HCT116 (cell line): ENCODE measurements around the gene PLEKHA6. TPM values are rescaled to one million over a fixed set of nuclear protein-coding genes. Genes with fewer than 3 reads are reported as not detected.

Experiments used
- ATAC-seq: fragments of 200-7000 bp; cut with Tn5 transposase; 2 replicates; pipeline ENCODE4 v1.9.1; 2020; ENCODE audit warnings: mild to moderate bottlenecking, moderate library complexity
- BruUV-seq: library from RNA; stranded (reverse); fragments of 400-500 nt; replicated peaks from 2 replicates; lab custom pipeline; 2021; lab: Mats Ljungman, UMichigan
- CTCF ChIA-PET: fragments of 300-600 bp; sonication (Branson Sonifier 250); formaldehyde crosslinking; loops from one replicate; lab custom pipeline; 2021; ENCODE audit warnings: antibody characterized with exemption; lab: Charles Lee
- POLR2A ChIA-PET: fragments of 300-600, 350-600 bp; sonication (Branson Sonifier 250); formaldehyde crosslinking; loops from one replicate; lab custom pipeline; 2021; ENCODE audit warnings: antibody characterized with exemption; lab: Charles Lee
- RAD21 ChIA-PET, 2 experiments: fragments of 300-600 bp; sonication (Branson Sonifier 250); formaldehyde crosslinking; loops; one replicate each; lab custom pipeline; 2023; ENCODE audit warnings: low total read pairs in 2 of 2; ENCODE audit not compliant: uncharacterized antibody in 2 of 2, unreplicated experiment in 2 of 2, low non-redundant PET in 1 of 2; lab: Charles Lee
- DNase-seq: peaks from one replicate; pipeline ENCODE4 v3.0.0-alpha.2; 2010; ENCODE audit warnings: low read depth, low spot score
- H2AFZ ChIP-seq: fragments of 200-600 bp; shearing (Covaris generic), sonication (generic); 2 replicates; pipeline ENCODE4 v1.6.1; 2017; ENCODE audit warnings: low read depth, mixed run types, mixed read lengths, antibody characterized with exemption, low read length; ENCODE audit not compliant: poor library complexity, severe bottlenecking
- H3K27ac ChIP-seq: 2 replicates; pipeline ENCODE4 v1.5.1; 2012; ENCODE audit warnings: low read depth, low read length
- H3K27me3 ChIP-seq: fragments of 200-600 bp; sonication (generic); 2 replicates; pipeline ENCODE4 v1.6.1; 2016; ENCODE audit warnings: mixed run types, low read length, mixed read lengths; ENCODE audit not compliant: insufficient read depth
- H3K36me3 ChIP-seq, 2 experiments: fragments of 200-500 bp in 1 of 2; fragments of 200-600 bp in 1 of 2; sonication (Bioruptor generic) in 1 of 2; sonication (generic) in 1 of 2; 2 replicates each; pipeline versions ENCODE4 v1.5.1 to v1.6.1; 2014 to 2016; ENCODE audit warnings: low read length in 2 of 2, inconsistent platforms in 1 of 2, mixed read lengths in 1 of 2, mixed run types in 1 of 2; ENCODE audit not compliant: insufficient read depth in 2 of 2, control insufficient read depth in 1 of 2
- H3K4me1 ChIP-seq, 2 experiments: fragments of 200-600 bp in 1 of 2; sonication (generic) in 1 of 2; 2 replicates each; pipeline versions ENCODE4 v1.5.1 to v1.6.1; 2012 to 2017; ENCODE audit warnings: low read length in 2 of 2, inconsistent platforms in 1 of 2, mild to moderate bottlenecking in 1 of 2, mixed read lengths in 1 of 2, mixed run types in 1 of 2, moderate library complexity in 1 of 2; ENCODE audit not compliant: insufficient read depth in 2 of 2, control insufficient read depth in 1 of 2
- H3K4me2 ChIP-seq: fragments of 200-600 bp; sonication (generic); 2 replicates; pipeline ENCODE4 v1.6.1; 2017; ENCODE audit warnings: mixed run types, low read length, mixed read lengths
- H3K4me3 ChIP-seq, 2 experiments: fragments of 200-600 bp in 1 of 2; sonication (generic) in 1 of 2; replicated peaks in 1 of 2; 2 replicates each; pipeline ENCODE4 v1.5.1; 2011 to 2016; ENCODE audit warnings: low read length in 2 of 2, control low read depth in 1 of 2, low read depth in 1 of 2, mild to moderate bottlenecking in 1 of 2, mixed read lengths in 1 of 2, mixed run types in 1 of 2
- H3K79me2 ChIP-seq: fragments of 200-600 bp; sonication (generic); 2 replicates; pipeline ENCODE4 v1.6.1; 2017; ENCODE audit warnings: mild to moderate bottlenecking, mixed run types, low read length, moderate library complexity, mixed read lengths; ENCODE audit not compliant: insufficient read depth
- H3K9ac ChIP-seq: fragments of 200-600 bp; sonication (generic); 2 replicates; pipeline ENCODE4 v1.6.1; 2016; ENCODE audit warnings: low read length, mixed read lengths
- H3K9me2 ChIP-seq: fragments of 200-600 bp; sonication (generic), shearing (Covaris generic); 2 replicates; pipeline ENCODE4 v1.6.1; 2017; ENCODE audit warnings: mixed run types, mild to moderate bottlenecking, moderate library complexity; ENCODE audit not compliant: insufficient read depth
- H3K9me3 ChIP-seq, 2 experiments: fragments of 200-500 bp in 1 of 2; fragments of 200-600 bp in 1 of 2; sonication (Bioruptor generic) in 1 of 2; sonication (generic) in 1 of 2; 2 replicates each; pipeline ENCODE4 v1.6.1; 2014 to 2017; ENCODE audit warnings: low read length in 2 of 2, mixed read lengths in 2 of 2, inconsistent platforms in 1 of 2, low read depth in 1 of 2, mild to moderate bottlenecking in 1 of 2, mixed run types in 1 of 2, moderate library complexity in 1 of 2; ENCODE audit not compliant: control insufficient read depth in 1 of 2, insufficient read depth in 1 of 2
- H4K20me1 ChIP-seq: fragments of 200-600 bp; sonication (generic), shearing (Covaris generic); 2 replicates; pipeline ENCODE4 v1.6.1; 2017; ENCODE audit warnings: mixed run types, mild to moderate bottlenecking, moderate library complexity; ENCODE audit not compliant: insufficient read depth
- CBX3 ChIP-seq: IDR thresholded peaks from 2 replicates; pipeline ENCODE4 v1.6.1; 2012; ENCODE audit warnings: low read depth
- CEBPB ChIP-seq: IDR thresholded peaks from 2 replicates; pipeline ENCODE4 v1.6.1; 2012; ENCODE audit warnings: low read depth
- EZH2 ChIP-seq: fragments of 200-600 bp; sonication (generic); IDR thresholded peaks from 2 replicates; pipeline ENCODE4 v1.6.1; 2017; ENCODE audit warnings: antibody characterized with exemption, mixed run types
- FOSL1 ChIP-seq: IDR thresholded peaks from 2 replicates; pipeline ENCODE4 v1.6.1; 2012; ENCODE audit warnings: low read depth
- JUND ChIP-seq: IDR thresholded peaks from 2 replicates; pipeline ENCODE4 v1.6.1; 2012
- POLR2A ChIP-seq: IDR thresholded peaks from 2 replicates; pipeline ENCODE4 v1.7.0; 2011; ENCODE audit warnings: borderline replicate concordance; ENCODE audit not compliant: insufficient read depth, insufficient read length; ENCODE audit errors: extremely low read depth
- RAD21 ChIP-seq: IDR thresholded peaks from 2 replicates; pipeline ENCODE4 v1.6.1; 2012; ENCODE audit warnings: low read depth, mild to moderate bottlenecking
- SP1 ChIP-seq: IDR thresholded peaks from 2 replicates; pipeline ENCODE4 v1.6.1; 2012; ENCODE audit warnings: low read depth
- SRF ChIP-seq: IDR thresholded peaks from 2 replicates; pipeline ENCODE4 v1.6.1; 2012; ENCODE audit warnings: low read depth
- TCF7L2 ChIP-seq: IDR thresholded peaks from 2 replicates; pipeline ENCODE4 v1.7.0; 2011; ENCODE audit warnings: borderline replicate concordance, inconsistent platforms; ENCODE audit not compliant: insufficient read depth, insufficient read length; ENCODE audit errors: extremely low read depth
- ZNF274 ChIP-seq: fragments of 200-500 bp; sonication (Bioruptor generic); IDR thresholded peaks from 2 replicates; pipeline ENCODE4 v1.6.1; 2014; ENCODE audit warnings: mild to moderate bottlenecking, low read depth, low read length, inconsistent platforms
- intact Hi-C: fragments of 100-400 bp; cut with micrococcal nuclease; formaldehyde crosslinking; loops from 2 replicates; pipeline ENCODE4 v1.10.0; 2022
- total RNA-seq: library from RNA; stranded (reverse); gene quantifications from one replicate; pipeline ENCODE4 v1.2.1, GENCODE V29; 2021; ENCODE audit not compliant: unreplicated experiment
- TF ChIP-seq, protein P1 (sequence below): IDR thresholded peaks from 2 replicates; pipeline ENCODE4 v1.6.1; 2011; ENCODE audit warnings: mild to moderate bottlenecking, low read length, moderate library complexity; ENCODE audit not compliant: insufficient replicate concordance; ENCODE audit errors: extremely low read depth
- TF ChIP-seq, protein P2 (sequence below): IDR thresholded peaks from 2 replicates; pipeline ENCODE4 v1.6.1; 2012

PLEKHA6 gene
- total RNA-seq, 1 experiment from 2014 or later = 13.1 TPM

DNA sequence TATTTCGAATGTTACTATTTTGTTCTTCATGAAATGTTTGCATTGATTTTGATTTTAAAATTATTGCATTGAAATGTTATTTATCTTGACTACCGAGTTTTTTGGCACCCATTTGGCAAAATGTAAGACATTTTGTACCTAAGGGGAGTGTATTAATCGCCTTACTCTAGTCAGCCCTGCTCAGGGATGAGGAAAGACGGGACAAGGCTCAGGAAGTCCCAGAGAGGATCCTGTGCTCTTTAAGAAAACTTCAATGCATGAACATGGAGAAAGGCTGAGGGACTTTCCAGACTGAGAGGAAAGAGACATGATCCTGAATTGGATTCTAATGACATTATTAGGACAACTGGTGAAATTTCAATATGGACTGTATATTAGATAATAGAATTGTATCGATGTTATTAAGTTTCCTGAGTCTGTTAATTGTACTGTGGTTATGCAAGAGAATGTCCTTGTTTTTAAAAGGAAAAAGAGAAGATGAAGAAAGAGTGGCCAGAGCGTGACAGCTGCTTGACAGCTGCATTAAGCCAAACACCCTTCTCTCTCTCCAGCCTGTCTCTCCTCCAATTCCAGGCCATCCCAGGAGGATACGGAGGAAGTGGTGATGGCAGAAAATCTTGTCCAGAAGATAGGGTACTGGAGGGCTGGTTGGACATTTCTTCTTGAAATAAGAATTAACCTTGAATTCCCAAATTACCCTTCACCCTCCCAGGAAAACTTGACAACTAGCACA, 66.0 kb downstream of the PLEKHA6 start:
- no TSS peak for BruUV-seq
- Histone ChIP-seq H3K4me3 (no peak overlapping the region), H3K79me2 (no peaks in the 10 kb centered on the region), H3K9ac (no peak overlapping the region), H3K9me3 (no peaks in the 10 kb centered on the region), H4K20me1 (no peaks in the 10 kb centered on the region), H3K27me3 (no peaks in the 10 kb centered on the region), H3K27ac (no peak overlapping the region), H3K36me3 (no peaks in the 10 kb centered on the region), H2AFZ (no peak overlapping the region), H3K9me2 (no peaks in the 10 kb centered on the region), H3K4me1 (peaks cover 2 to 31% of the 10 kb centered on the region in 2 experiments), H3K4me2 (peak overlapping the region; percentile 8)
- intact Hi-C loops = no loop called here
- TF ChIP-seq RAD21 (no peak), CEBPB (no peak), FOSL1 (no peak), SRF (no peak), CBX3 (no peak)
- TF ChIP-seq, protein P1, sequence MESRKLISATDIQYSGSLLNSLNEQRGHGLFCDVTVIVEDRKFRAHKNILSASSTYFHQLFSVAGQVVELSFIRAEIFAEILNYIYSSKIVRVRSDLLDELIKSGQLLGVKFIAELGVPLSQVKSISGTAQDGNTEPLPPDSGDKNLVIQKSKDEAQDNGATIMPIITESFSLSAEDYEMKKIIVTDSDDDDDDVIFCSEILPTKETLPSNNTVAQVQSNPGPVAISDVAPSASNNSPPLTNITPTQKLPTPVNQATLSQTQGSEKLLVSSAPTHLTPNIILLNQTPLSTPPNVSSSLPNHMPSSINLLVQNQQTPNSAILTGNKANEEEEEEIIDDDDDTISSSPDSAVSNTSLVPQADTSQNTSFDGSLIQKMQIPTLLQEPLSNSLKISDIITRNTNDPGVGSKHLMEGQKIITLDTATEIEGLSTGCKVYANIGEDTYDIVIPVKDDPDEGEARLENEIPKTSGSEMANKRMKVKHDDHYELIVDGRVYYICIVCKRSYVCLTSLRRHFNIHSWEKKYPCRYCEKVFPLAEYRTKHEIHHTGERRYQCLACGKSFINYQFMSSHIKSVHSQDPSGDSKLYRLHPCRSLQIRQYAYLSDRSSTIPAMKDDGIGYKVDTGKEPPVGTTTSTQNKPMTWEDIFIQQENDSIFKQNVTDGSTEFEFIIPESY = no peak
- CTCF ChIA-PET = no interaction called here
- ATAC-seq (no peak), DNase-seq (no peak)
- RAD21 ChIA-PET = no interaction called here
- POLR2A ChIA-PET = no interaction called here

DNA sequence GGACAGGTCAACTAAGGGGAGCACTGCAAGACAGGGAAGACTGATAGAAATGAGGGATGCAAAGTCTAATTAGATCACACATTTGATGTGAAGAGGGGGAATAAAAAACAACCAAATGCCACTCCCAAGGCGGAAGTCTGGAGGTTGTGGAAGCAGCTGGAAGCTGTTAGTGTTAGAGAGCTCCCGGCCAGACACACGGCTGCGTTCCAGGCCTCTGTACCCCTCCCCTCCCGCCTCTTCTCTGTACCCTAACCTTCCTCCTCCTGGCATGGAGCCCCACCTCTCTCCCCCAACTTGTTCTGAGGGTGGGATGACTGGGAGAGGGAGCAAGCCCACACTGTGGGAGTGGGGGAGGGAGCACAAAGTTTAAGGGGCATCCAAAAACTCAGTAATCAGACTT, 67.0 kb downstream of the PLEKHA6 start:
- ChIA-PET POLR2A (no interaction called here), CTCF (no interaction called here), RAD21 (no interaction called here)
- no peak overlapping the region for H3K4me2 ChIP-seq
- no peak overlapping the region for H3K4me3 ChIP-seq
- ATAC-seq (no peak), DNase-seq (no peak)
- intact Hi-C loops = no loop called here
- no peaks in the 10 kb centered on the region for H3K9me3 ChIP-seq
- no peaks in the 10 kb centered on the region for H4K20me1 ChIP-seq
- H3K9me2 ChIP-seq = no peaks in the 10 kb centered on the region
- peaks cover 11 to 41% of the 10 kb centered on the region in 2 experiments for H3K4me1 ChIP-seq
- H3K9ac ChIP-seq = no peak overlapping the region
- H3K79me2 ChIP-seq = no peaks in the 10 kb centered on the region
- no peaks in the 10 kb centered on the region for H3K27me3 ChIP-seq
- BruUV-seq = no TSS peak
- no peaks in the 10 kb centered on the region for H3K36me3 ChIP-seq
- H3K27ac ChIP-seq = no peak overlapping the region
- no peak for TF ChIP-seq CEBPB
- no peak for TF ChIP-seq EZH2
- TF ChIP-seq ZNF274 = no peak
- TF ChIP-seq, protein P1 = no peak
- TF ChIP-seq POLR2A = no peak
- TF ChIP-seq JUND = no peak
- TF ChIP-seq TCF7L2 = no peak
- TF ChIP-seq, protein P2, sequence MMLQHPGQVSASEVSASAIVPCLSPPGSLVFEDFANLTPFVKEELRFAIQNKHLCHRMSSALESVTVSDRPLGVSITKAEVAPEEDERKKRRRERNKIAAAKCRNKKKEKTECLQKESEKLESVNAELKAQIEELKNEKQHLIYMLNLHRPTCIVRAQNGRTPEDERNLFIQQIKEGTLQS = no peak
- no peak for TF ChIP-seq SP1
- no peak for TF ChIP-seq CBX3
- no peak overlapping the region for H2AFZ ChIP-seq
